GM12891 (cell line): ENCODE measurements around the gene WDR81.

Experiments used
- PAX5 ChIP-seq: IDR thresholded peaks from 2 replicates; pipeline ENCODE4 v1.6.1; 2011; ENCODE audit warnings: low read length, moderate library complexity, mild to moderate bottlenecking; ENCODE audit not compliant: insufficient read depth, severe bottlenecking
- POLR2A ChIP-seq: IDR thresholded peaks from 2 replicates; pipeline ENCODE4 v1.6.1; 2011; ENCODE audit warnings: low read depth, low read length, control low read depth
- POLR2AphosphoS5 ChIP-seq: IDR thresholded peaks from 2 replicates; pipeline ENCODE4 v1.6.1; 2011; ENCODE audit warnings: low read depth, low read length, control low read depth
- SPI1 ChIP-seq: IDR thresholded peaks from 2 replicates; pipeline ENCODE4 v1.6.1; 2011; ENCODE audit warnings: low read depth, low read length, control low read depth
- TAF1 ChIP-seq: IDR thresholded peaks from 2 replicates; pipeline ENCODE4 v1.6.1; 2011; ENCODE audit warnings: low read depth, low read length, control low read depth

DNA sequence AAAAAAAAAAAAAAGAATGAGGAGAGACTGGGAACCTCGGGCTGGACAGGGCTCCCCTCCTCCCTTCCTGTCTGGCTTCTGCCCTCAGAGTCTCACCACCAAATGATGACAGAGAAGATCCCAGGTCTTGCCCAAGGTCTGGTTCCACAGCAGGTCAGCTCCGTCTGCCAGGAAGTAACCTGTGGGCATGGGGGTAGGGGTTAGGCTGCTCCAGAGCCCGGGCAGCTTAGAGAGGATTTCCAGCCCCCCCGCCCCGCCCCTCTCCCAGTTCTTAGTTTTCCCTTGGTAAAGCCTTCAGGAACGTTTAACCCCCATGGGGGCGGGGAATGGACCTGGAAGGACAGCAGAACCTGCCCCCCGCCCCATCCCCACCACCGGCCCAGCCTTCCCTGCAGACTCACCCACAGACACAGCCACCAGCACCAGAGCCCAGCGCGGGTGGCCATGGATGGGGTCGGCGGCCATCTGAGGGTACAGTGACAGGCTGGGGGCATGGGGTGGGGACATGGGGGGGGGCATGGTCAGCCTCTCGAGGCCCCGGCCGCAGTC, 15.0 kb upstream of the WDR81 start:
- TF ChIP-seq POLR2A, result no peak
- TF ChIP-seq TAF1, result no peak
- no peak for TF ChIP-seq POLR2AphosphoS5
- no peak for TF ChIP-seq SPI1
- no peak for TF ChIP-seq PAX5
